SJCRH30 (cell line): ENCODE data around the gene GIT1. TPM values are rescaled to one million over a fixed set of nuclear protein-coding genes. Genes with fewer than 3 reads are reported as not detected.

Experiments used
- DNase-seq, 2 experiments: peaks; one replicate each; pipeline ENCODE4 v3.0.0-alpha.2; 2015 to 2020
- H3K27ac ChIP-seq: fragments of 250-450 bp; sonication (Bioruptor Pico); 2 replicates; pipeline ENCODE4 v1.5.1; 2020; ENCODE audit warnings: mild to moderate bottlenecking, moderate library complexity
- H3K27me3 ChIP-seq: fragments of 250-450 bp; sonication (Bioruptor Pico); 2 replicates; pipeline ENCODE4 v1.5.1; 2020; ENCODE audit warnings: mild to moderate bottlenecking, moderate library complexity
- H3K36me3 ChIP-seq: fragments of 250-450 bp; sonication (Bioruptor Pico); 2 replicates; pipeline ENCODE4 v1.5.1; 2020; ENCODE audit warnings: mild to moderate bottlenecking, moderate library complexity
- H3K4me1 ChIP-seq: fragments of 250-450 bp; sonication (Bioruptor Pico); 2 replicates; pipeline ENCODE4 v1.5.1; 2020; ENCODE audit warnings: mild to moderate bottlenecking, moderate library complexity
- H3K4me3 ChIP-seq: fragments of 250-450 bp; sonication (Bioruptor Pico); 2 replicates; pipeline ENCODE4 v1.5.1; 2020; ENCODE audit warnings: mild to moderate bottlenecking, moderate library complexity
- H3K9me3 ChIP-seq: fragments of 250-450 bp; sonication (Bioruptor Pico); replicated peaks from 2 replicates; pipeline ENCODE4 v1.5.1; 2020; ENCODE audit warnings: mild to moderate bottlenecking, moderate library complexity
- total RNA-seq: library from RNA; depleted of rRNA; stranded (reverse); fragments of >200 nt; shearing (Covaris generic); gene quantifications from 2 replicates; pipeline ENCODE4 v1.2.3, GENCODE V29; 2014

GIT1 gene
- total RNA-seq, 1 experiment from 2014 or later: 42.6 TPM

- H3K4me3 ChIP-seq: no peak overlapping the region
- peaks cover 10% of the 10 kb centered on the region for H3K4me1 ChIP-seq
- H3K9me3 ChIP-seq: no peaks in the 10 kb centered on the region
- peaks cover 7% of the 10 kb centered on the region; the same call in 1 of the 2 replicates for H3K36me3 ChIP-seq
- H3K27me3 ChIP-seq: no peaks in the 10 kb centered on the region
- peak in 1 of 2 experiments; percentile 4 for DNase-seq
- no peak overlapping the region for H3K27ac ChIP-seq
These were observed 7.1 kb downstream of the GIT1 start for GRCh38 chr17:29582254-29582765.

DNA sequence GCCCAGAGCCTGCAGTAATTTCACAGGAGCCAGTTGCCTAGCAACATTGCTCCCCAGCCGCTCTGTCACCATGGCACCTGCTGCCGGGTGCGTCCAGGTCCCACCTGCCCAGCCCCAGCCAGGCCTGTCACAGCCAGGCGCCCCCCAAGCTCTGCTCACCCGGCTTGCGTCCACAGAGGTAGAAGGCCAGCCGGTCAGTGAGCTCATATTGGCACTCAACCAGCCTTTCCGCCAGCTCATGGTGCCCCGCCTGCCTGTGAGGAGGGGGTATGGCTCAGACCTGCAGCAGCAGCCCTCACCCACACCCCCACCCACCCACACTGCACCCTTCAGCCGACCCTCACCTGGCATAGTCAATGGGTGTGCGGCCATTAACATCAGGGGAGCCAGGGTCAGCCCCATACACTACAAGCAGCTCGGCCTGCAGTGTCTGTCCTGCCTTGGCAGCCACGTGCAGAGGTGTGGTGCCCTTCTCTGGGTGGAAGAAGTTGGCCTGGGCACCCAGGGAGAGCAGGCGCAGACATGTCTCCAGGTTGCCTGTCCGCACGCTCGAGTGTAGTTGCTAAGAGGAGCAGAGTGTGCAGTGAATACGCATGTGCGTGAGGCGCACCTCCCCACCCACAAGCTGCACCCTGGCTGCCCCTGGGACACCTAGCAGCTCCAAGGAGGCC is 7.7 kb downstream of the GIT1 start:
- peak in 1 of 2 experiments; percentile 2 for DNase-seq
- Histone ChIP-seq H3K4me1 (peaks cover 10% of the 10 kb centered on the region), H3K4me3 (no peak overlapping the region), H3K36me3 (peaks cover 9% of the 10 kb centered on the region; the same call in 1 of the 2 replicates), H3K27me3 (no peaks in the 10 kb centered on the region), H3K27ac (no peak overlapping the region), H3K9me3 (no peaks in the 10 kb centered on the region)

GRCh38 chr17:29579866-29580771 is 9.3 kb downstream of the GIT1 start:
- Histone ChIP-seq H3K36me3 (peaks cover 15% of the 10 kb centered on the region; the same call in 1 of the 2 replicates), H3K27me3 (no peaks in the 10 kb centered on the region), H3K4me1 (peaks cover 8% of the 10 kb centered on the region), H3K27ac (no peak overlapping the region), H3K9me3 (no peaks in the 10 kb centered on the region), H3K4me3 (no peak overlapping the region)
- DNase-seq: peak; percentile 77 to 86

- no peaks in the 10 kb centered on the region for H3K27me3 ChIP-seq
- no peak overlapping the region for H3K27ac ChIP-seq
- H3K4me1 ChIP-seq: no peaks in the 10 kb centered on the region
- H3K4me3 ChIP-seq: no peak overlapping the region
- no peaks in the 10 kb centered on the region for H3K9me3 ChIP-seq
- H3K36me3 ChIP-seq: peaks cover 21% of the 10 kb centered on the region
- DNase-seq: no peak
These were observed 10.6 kb downstream of the GIT1 start for GRCh38 chr17:29578626-29579485.

- H3K27ac ChIP-seq: no peak overlapping the region
- H3K36me3 ChIP-seq: peaks cover 26% of the 10 kb centered on the region
- DNase-seq: no peak
These were observed 11.8 kb downstream of the GIT1 start for GRCh38 chr17:29577385-29578211.

GRCh38 chr17:29577001-29577370 is 12.5 kb downstream of the GIT1 start:
- Histone ChIP-seq H3K9me3 (no peaks in the 10 kb centered on the region), H3K36me3 (peaks cover 21% of the 10 kb centered on the region), H3K4me1 (no peaks in the 10 kb centered on the region), H3K4me3 (no peak overlapping the region), H3K27ac (no peak overlapping the region), H3K27me3 (no peaks in the 10 kb centered on the region)
- no peak for DNase-seq

More at GRCh38 chr17:29577385-29578211, 11.8 kb downstream of the GIT1 start:
- H3K4me3 ChIP-seq: no peak overlapping the region
- no peaks in the 10 kb centered on the region for H3K27me3 ChIP-seq
- no peaks in the 10 kb centered on the region for H3K9me3 ChIP-seq
- no peaks in the 10 kb centered on the region for H3K4me1 ChIP-seq

DNA sequence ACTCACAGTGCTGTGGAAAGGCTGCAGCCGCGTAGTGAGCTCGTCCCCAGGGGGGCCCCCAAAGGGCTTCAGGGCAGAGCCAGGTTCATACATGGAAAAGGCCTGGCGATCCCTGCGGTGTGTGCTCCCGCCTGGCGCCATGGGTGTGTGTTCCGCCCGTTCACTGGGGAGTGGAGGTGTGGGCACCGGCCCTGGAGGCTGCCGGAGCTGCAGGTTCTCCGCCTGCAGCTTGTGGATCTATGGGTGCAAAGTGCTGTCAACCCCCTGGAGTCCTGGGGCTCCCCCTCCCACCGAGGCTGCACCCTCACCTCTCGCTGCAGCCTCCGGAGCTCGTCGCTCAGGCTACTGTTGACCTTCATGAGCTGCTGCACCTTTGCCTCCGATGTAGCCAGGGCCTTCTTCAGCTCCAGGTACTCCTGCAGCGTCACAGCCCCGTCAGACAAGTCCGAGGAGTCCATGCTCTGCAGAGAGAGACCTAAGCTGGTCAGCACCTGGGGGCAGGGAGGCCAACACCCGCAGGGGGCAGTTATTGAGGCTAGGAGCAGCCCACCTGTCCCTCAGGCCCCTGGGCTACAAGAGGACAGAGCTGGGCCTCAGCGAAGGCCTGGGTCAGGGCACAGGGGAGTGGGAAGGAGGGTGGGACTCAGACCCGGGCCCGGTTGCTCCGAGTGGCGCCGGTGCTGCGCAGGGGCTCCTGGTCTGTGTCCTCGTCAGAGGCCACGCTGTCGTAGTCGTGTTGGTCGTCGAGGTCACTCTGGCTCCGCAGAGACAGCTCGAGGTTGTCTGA is 13.0 kb downstream of the GIT1 start:
- DNase-seq: no peak
- Histone ChIP-seq H3K36me3 (peaks cover 21% of the 10 kb centered on the region), H3K27me3 (no peaks in the 10 kb centered on the region), H3K4me1 (no peaks in the 10 kb centered on the region), H3K4me3 (no peak overlapping the region), H3K9me3 (no peaks in the 10 kb centered on the region), H3K27ac (no peak overlapping the region)

GRCh38 chr17:29575511-29576213 is 13.8 kb downstream of the GIT1 start:
- Histone ChIP-seq H3K4me3 (no peak overlapping the region), H3K36me3 (peaks cover 19% of the 10 kb centered on the region), H3K4me1 (no peaks in the 10 kb centered on the region), H3K27me3 (no peaks in the 10 kb centered on the region), H3K9me3 (no peaks in the 10 kb centered on the region), H3K27ac (no peak overlapping the region)
- no peak for DNase-seq

DNA sequence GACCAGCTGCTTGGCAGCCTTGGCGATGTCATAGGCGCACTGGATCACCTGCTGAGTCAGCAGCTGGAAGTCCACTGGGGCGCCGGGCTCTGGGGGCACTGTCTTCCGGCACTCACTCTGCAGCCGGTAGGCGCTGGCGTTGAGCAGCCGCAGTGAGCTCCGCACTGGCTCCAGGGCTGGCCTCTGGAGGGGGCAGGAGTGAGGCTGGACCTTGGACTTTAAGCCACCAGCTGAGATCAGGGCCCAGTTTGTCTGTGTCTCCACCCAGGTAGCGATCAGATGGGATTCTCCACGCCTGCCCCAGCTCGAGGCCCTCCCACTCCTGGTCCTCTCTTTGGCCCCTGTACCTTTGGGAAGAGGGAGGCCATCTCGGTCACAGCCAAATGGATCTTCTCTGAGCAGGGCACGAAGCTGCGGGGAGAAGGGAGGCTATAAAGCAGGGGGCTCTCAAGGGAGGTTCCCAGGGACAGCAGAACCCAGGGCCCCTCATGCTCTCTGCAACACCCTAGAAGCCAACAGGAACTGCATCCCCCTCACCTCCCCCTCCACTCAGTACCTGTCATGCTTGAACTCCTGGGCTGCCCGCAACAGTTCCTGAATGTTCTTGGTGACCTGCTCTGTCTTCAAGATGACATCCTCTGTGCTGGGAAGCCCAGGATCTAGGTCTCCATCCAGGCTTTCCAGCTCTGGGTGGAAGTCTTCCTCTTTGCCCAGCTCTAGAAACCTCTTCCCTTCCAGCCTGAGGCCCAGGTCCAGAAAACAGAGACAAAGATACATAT is 14.5 kb downstream of the GIT1 start:
- DNase-seq: no peak
- H3K4me3 ChIP-seq: no peak overlapping the region
- H3K4me1 ChIP-seq: no peaks in the 10 kb centered on the region
- H3K27ac ChIP-seq: no peak overlapping the region
- no peaks in the 10 kb centered on the region for H3K9me3 ChIP-seq
- peaks cover 19% of the 10 kb centered on the region for H3K36me3 ChIP-seq
- no peaks in the 10 kb centered on the region for H3K27me3 ChIP-seq

DNA sequence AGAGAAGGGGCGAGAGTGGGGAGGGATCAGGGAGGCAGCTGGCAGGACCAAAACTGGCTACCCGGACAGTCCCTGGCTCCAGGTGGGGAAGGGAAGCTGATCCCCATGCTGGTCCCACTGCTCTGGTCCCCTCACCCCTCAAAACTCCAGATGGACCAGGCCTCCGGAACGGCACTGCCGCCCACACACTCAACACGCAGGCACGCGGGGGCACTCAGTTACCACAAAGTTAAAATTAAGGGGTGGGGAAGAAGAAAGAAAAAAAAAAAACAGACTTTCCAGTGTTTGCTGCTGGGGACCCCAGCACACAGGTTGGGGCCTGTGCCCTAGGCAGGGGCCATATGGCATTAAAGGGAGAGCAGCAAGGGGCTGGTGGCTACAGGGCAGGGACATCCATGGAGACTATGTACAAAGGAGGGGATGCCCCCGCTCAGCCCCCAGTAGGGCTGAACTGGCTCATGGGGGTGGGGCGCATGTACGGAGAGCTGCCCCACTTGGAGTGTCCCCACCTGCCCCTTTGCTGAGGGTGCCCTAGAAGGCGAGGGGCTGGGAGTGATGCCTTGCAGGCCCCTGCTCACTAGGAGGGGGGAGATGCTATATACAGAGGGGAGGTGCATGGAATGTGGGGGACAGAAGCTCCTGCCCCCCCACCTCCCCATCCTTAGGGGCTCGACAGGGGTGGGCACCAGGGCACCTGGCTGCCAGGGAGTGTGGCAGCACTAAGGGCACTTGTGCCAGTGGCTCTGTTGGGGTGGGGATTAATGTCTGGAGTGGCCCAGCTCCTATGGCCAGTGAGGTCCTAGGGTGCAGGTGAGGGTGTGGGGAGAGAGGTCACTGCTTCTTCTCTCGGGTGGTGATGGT is 15.3 kb downstream of the GIT1 start:
- Histone ChIP-seq H3K9me3 (no peaks in the 10 kb centered on the region), H3K27me3 (no peaks in the 10 kb centered on the region), H3K4me1 (no peaks in the 10 kb centered on the region), H3K4me3 (no peak overlapping the region), H3K36me3 (peaks cover 19% of the 10 kb centered on the region), H3K27ac (no peak overlapping the region)
- DNase-seq: no peak

GRCh38 chr17:29573558-29573869 is 15.9 kb downstream of the GIT1 start:
- peaks cover 19% of the 10 kb centered on the region for H3K36me3 ChIP-seq
- no peak overlapping the region for H3K27ac ChIP-seq

More at GRCh38 chr17:29573558-29573869, 15.9 kb downstream of the GIT1 start:
- no peaks in the 10 kb centered on the region for H3K9me3 ChIP-seq
- H3K4me3 ChIP-seq: no peak overlapping the region
- no peaks in the 10 kb centered on the region for H3K4me1 ChIP-seq
- no peaks in the 10 kb centered on the region for H3K27me3 ChIP-seq
- no peak for DNase-seq
